Upper lobe of left lung (tissue), 6 donors: Measurements from ENCODE around the gene ADCY6. TPM values are rescaled to one million over a fixed set of nuclear protein-coding genes. Genes with fewer than 3 reads are reported as not detected.
A peak's percentile ranks its signal among the peaks of the same experiment; 100 is the strongest.

Experiments
- ATAC-seq, 2 donors: fragments of 200-7000 bp; cut with Tn5 transposase; one replicate each; pipeline ENCODE4 v1.9.1; 2022; ENCODE audit warnings: mild to moderate bottlenecking in 2 of 2, moderate library complexity in 2 of 2; ENCODE audit not compliant: low FRiP score in 2 of 2
- DNase-seq, 2 donors: peaks; one replicate each; pipeline ENCODE4 v3.0.0-alpha.2; 2019 to 2020
- H3K27ac ChIP-seq, 4 donors: fragments of 200-600 bp; sonication (generic); one replicate each; pipeline ENCODE4 v1.5.1; 2016 to 2019
- H3K27me3 ChIP-seq, 4 donors: fragments of 200-600 bp; sonication (generic); one replicate each; pipeline ENCODE4 v1.5.1; 2017 to 2019
- H3K36me3 ChIP-seq, 4 donors: fragments of 200-600 bp; sonication (generic); one replicate each; pipeline ENCODE4 v1.5.1; 2016 to 2019
- H3K4me1 ChIP-seq, 4 donors: fragments of 200-600 bp; sonication (generic); one replicate each; pipeline ENCODE4 v1.5.1; 2018 to 2019
- H3K4me3 ChIP-seq, 4 donors: fragments of 200-600 bp; sonication (generic); one replicate each; pipeline ENCODE4 v1.5.1; 2017 to 2019; ENCODE audit warnings: mild to moderate bottlenecking in 2 of 4, moderate library complexity in 1 of 4
- H3K9me3 ChIP-seq, 4 donors: fragments of 200-600 bp; sonication (generic); one replicate each; pipeline ENCODE4 v1.5.1; 2018 to 2019
- CTCF ChIP-seq, 6 experiments: fragments of 450-650 bp in 4 of 6; fragments of 200-600 bp in 2 of 6; sonication (generic) in 2 of 6; IDR thresholded peaks; one replicate each; pipeline ENCODE4 v1.5.1; 2016 to 2019; ENCODE audit warnings: antibody characterized with exemption in 6 of 6
- EP300 ChIP-seq, 4 donors: sonication (generic); formaldehyde crosslinking; IDR thresholded peaks; one replicate each; pipeline ENCODE4 v1.5.1; 2017; ENCODE audit warnings: antibody characterized with exemption in 4 of 4, control low read depth in 2 of 4
- POLR2A ChIP-seq, 4 donors: fragments of 450-650 bp; IDR thresholded peaks; one replicate each; pipeline ENCODE4 v1.5.1; 2016 to 2017; ENCODE audit warnings: antibody characterized with exemption in 4 of 4, mild to moderate bottlenecking in 2 of 4
- POLR2AphosphoS5 ChIP-seq, 2 donors: sonication (generic); formaldehyde crosslinking; IDR thresholded peaks; one replicate each; pipeline ENCODE4 v1.5.1; 2017; ENCODE audit warnings: antibody characterized with exemption in 2 of 2
- WGBS, 2 donors: methylation state at CpG; one replicate each; pipeline ENCODE4 v1.1.5; 2017 to 2018; 5-methylcytosine and 5-hydroxymethylcytosine counted together
- total RNA-seq, 6 donors: library from RNA; depleted of rRNA in 4 of 6; stranded (reverse); fragments of >200 nt in 4 of 6; gene quantifications; one replicate each; pipeline versions ENCODE4 v1.1.0 to v1.2.1, GENCODE V29; 2016 to 2021
- donor health status: DM: no; HTN: no; CAD: no; lungs with moderate emphysema.
- donor health status: DM: no; HTN: yes; CAD: no; lungs with severe emphysema.

The ADCY6 gene
- total RNA-seq, 6 donors from 2014 or later: 26.0 to 113 (median 35.1) TPM

- 67 to 70% methylated on average over 2 of the region's 2 CpGs for WGBS, 2 donors
- Histone ChIP-seq H3K9me3 (no peaks in the 10 kb centered on the region), H3K4me1 (peaks cover 9 to 34% (median 20%) of the 10 kb centered on the region in 4 donors), H3K27ac (peak overlapping the region in 1 of 4 donors; percentile 19), H3K27me3 (no peaks in the 10 kb centered on the region), H3K4me3 (no peak overlapping the region), H3K36me3 (no peaks in the 10 kb centered on the region)
- ATAC-seq (no peak), DNase-seq (no peak)
- no peak for TF ChIP-seq CTCF (IDR thresholded peaks at IDR 0.05)
- no peak for TF ChIP-seq EP300 (IDR thresholded peaks at IDR 0.05)
- no peak for TF ChIP-seq POLR2A (IDR thresholded peaks at IDR 0.05)
- TF ChIP-seq POLR2AphosphoS5 (IDR thresholded peaks at IDR 0.05): no peak
Observed at GRCh38 chr12:48812389-48812788, 23.5 kb upstream of the ADCY6 start.

- Histone ChIP-seq H3K27me3 (no peaks in the 10 kb centered on the region), H3K4me1 (peaks cover 9 to 29% (median 19%) of the 10 kb centered on the region in 4 donors), H3K4me3 (no peak overlapping the region), H3K36me3 (no peaks in the 10 kb centered on the region), H3K9me3 (no peaks in the 10 kb centered on the region), H3K27ac (peak overlapping the region in 2 of 4 donors; percentile 30 to 45)
- WGBS, 2 donors: 76 to 89% methylated on average over 3 to 5 of the region's 5 CpGs
- no peak for DNase-seq
- no peak for ATAC-seq
- TF ChIP-seq POLR2A (IDR thresholded peaks at IDR 0.05): no peak
- TF ChIP-seq POLR2AphosphoS5 (IDR thresholded peaks at IDR 0.05): no peak
- no peak for TF ChIP-seq CTCF (IDR thresholded peaks at IDR 0.05)
- TF ChIP-seq EP300 (IDR thresholded peaks at IDR 0.05): no peak
Observed at GRCh38 chr12:48811437-48812090, 22.7 kb upstream of the ADCY6 start.

- DNase-seq: no peak
- Histone ChIP-seq H3K27me3 (no peaks in the 10 kb centered on the region), H3K27ac (peak overlapping the region in 3 of 4 donors; percentile 30 to 45 (median 31)), H3K4me1 (peaks cover 4 to 23% (median 15%) of the 10 kb centered on the region in 4 donors), H3K4me3 (no peak overlapping the region), H3K9me3 (no peaks in the 10 kb centered on the region), H3K36me3 (no peaks in the 10 kb centered on the region)
- ATAC-seq: no peak
- TF ChIP-seq POLR2AphosphoS5 (IDR thresholded peaks at IDR 0.05) (no peak), POLR2A (IDR thresholded peaks at IDR 0.05) (no peak), CTCF (IDR thresholded peaks at IDR 0.05) (no peak), EP300 (IDR thresholded peaks at IDR 0.05) (no peak)
- WGBS, 2 donors: 58 to 61% methylated on average over 5 of the region's 5 CpGs
Observed at GRCh38 chr12:48810903-48811431, 22.1 kb upstream of the ADCY6 start.

GRCh38 chr12:48807981-48808380 lies 19.1 kb upstream of the ADCY6 start:
- Histone ChIP-seq H3K36me3 (no peaks in the 10 kb centered on the region), H3K9me3 (no peaks in the 10 kb centered on the region), H3K4me3 (no peak overlapping the region), H3K27me3 (no peaks in the 10 kb centered on the region), H3K27ac (no peak overlapping the region), H3K4me1 (peaks cover 0 to 5% (median 0%) of the 10 kb centered on the region in 4 donors)
- DNase-seq (no peak), ATAC-seq (no peak)
- 78 to 98% methylated on average over 3 of the region's 3 CpGs for WGBS, 2 donors
- TF ChIP-seq EP300 (IDR thresholded peaks at IDR 0.05) (no peak), POLR2AphosphoS5 (IDR thresholded peaks at IDR 0.05) (no peak), POLR2A (IDR thresholded peaks at IDR 0.05) (no peak), CTCF (IDR thresholded peaks at IDR 0.05) (no peak)

GRCh38 chr12:48803675-48804074 lies 14.8 kb upstream of the ADCY6 start:
- Histone ChIP-seq H3K27ac (no peak overlapping the region), H3K4me3 (no peak overlapping the region), H3K4me1 (no peaks in the 10 kb centered on the region), H3K36me3 (no peaks in the 10 kb centered on the region), H3K27me3 (peaks cover 0 to 4% (median 0%) of the 10 kb centered on the region in 4 donors), H3K9me3 (no peaks in the 10 kb centered on the region)
- no peak for ATAC-seq
- TF ChIP-seq POLR2A (IDR thresholded peaks at IDR 0.05) (no peak), POLR2AphosphoS5 (IDR thresholded peaks at IDR 0.05) (no peak), CTCF (IDR thresholded peaks at IDR 0.05) (no peak), EP300 (IDR thresholded peaks at IDR 0.05) (no peak)
- WGBS, 2 donors: 41 to 42% methylated on average over 1 of the region's 1 CpG
- no peak for DNase-seq
